ENCODE results near the gene BIRC3.

The BIRC3 gene

GRCh38 chr11:102317768-102318103 lies 452 bp downstream of the BIRC3 start:
- TF ChIP-seq CTCF (conservative IDR thresholded peaks at IDR 0.05), result no peak
- peak overlapping the region; percentile 82 for H3K27ac ChIP-seq

- H3K27ac ChIP-seq, result peak overlapping the region; percentile 82
- TF ChIP-seq CTCF (conservative IDR thresholded peaks at IDR 0.05), result no peak
These were observed 1.2 kb downstream of the BIRC3 start for GRCh38 chr11:102318469-102318868.

GRCh38 chr11:102319544-102319943 lies 2.3 kb downstream of the BIRC3 start:
- H3K27ac ChIP-seq, result no peak overlapping the region
- TF ChIP-seq CTCF (conservative IDR thresholded peaks at IDR 0.05), result no peak

GRCh38 chr11:102320188-102320587 lies 2.9 kb downstream of the BIRC3 start:
- TF ChIP-seq CTCF (conservative IDR thresholded peaks at IDR 0.05), result no peak
- no peak overlapping the region for H3K27ac ChIP-seq

GRCh38 chr11:102320679-102321078 lies 3.4 kb downstream of the BIRC3 start:
- TF ChIP-seq CTCF (conservative IDR thresholded peaks at IDR 0.05), result no peak
- no peak overlapping the region for H3K27ac ChIP-seq

- H3K27ac ChIP-seq, result no peak overlapping the region
- no peak for TF ChIP-seq CTCF (conservative IDR thresholded peaks at IDR 0.05)
These were observed 5.3 kb downstream of the BIRC3 start for GRCh38 chr11:102322560-102322959.

- TF ChIP-seq CTCF (conservative IDR thresholded peaks at IDR 0.05), result no peak
- H3K27ac ChIP-seq, result no peak overlapping the region
These were observed 6.4 kb downstream of the BIRC3 start for GRCh38 chr11:102323542-102324251.
